GM12873 (cell line): ENCODE measurements around the gene TMEM37.

Experiments used
- TF ChIP-seq, protein P1 (sequence below): IDR thresholded peaks from 2 replicates; pipeline ENCODE4 v1.5.1; 2012; ENCODE audit warnings: low read depth, mild to moderate bottlenecking, moderate library complexity, low read length, control low read depth; ENCODE audit not compliant: insufficient read depth; ENCODE audit errors: missing control alignments

The TMEM37 gene

DNA sequence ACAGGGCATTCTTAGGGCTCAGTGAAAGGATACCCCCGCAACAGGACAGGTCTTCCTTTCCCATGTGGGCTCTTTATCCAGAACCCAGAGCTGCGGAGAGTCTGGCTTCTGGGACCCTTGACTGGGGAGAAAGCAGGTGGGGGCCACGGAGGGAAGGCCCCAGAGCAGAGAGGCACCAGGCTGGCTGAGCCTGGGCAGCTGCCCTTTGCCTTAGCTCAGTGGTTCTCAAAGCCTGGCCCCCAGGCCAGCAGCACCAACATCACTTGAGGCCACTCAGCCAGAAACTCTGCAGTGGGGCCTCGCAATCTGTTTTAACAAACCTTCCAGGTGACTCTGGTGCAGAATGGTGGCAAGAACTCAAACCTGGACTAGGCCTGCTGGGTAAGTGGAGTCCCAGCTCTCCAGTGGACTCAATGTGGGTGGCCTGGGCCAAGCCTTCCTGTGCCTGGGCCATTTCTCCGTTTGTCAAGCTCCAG is 1.6 kb upstream of the TMEM37 start:
- TF ChIP-seq, protein P1, sequence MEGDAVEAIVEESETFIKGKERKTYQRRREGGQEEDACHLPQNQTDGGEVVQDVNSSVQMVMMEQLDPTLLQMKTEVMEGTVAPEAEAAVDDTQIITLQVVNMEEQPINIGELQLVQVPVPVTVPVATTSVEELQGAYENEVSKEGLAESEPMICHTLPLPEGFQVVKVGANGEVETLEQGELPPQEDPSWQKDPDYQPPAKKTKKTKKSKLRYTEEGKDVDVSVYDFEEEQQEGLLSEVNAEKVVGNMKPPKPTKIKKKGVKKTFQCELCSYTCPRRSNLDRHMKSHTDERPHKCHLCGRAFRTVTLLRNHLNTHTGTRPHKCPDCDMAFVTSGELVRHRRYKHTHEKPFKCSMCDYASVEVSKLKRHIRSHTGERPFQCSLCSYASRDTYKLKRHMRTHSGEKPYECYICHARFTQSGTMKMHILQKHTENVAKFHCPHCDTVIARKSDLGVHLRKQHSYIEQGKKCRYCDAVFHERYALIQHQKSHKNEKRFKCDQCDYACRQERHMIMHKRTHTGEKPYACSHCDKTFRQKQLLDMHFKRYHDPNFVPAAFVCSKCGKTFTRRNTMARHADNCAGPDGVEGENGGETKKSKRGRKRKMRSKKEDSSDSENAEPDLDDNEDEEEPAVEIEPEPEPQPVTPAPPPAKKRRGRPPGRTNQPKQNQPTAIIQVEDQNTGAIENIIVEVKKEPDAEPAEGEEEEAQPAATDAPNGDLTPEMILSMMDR: no peak

DNA sequence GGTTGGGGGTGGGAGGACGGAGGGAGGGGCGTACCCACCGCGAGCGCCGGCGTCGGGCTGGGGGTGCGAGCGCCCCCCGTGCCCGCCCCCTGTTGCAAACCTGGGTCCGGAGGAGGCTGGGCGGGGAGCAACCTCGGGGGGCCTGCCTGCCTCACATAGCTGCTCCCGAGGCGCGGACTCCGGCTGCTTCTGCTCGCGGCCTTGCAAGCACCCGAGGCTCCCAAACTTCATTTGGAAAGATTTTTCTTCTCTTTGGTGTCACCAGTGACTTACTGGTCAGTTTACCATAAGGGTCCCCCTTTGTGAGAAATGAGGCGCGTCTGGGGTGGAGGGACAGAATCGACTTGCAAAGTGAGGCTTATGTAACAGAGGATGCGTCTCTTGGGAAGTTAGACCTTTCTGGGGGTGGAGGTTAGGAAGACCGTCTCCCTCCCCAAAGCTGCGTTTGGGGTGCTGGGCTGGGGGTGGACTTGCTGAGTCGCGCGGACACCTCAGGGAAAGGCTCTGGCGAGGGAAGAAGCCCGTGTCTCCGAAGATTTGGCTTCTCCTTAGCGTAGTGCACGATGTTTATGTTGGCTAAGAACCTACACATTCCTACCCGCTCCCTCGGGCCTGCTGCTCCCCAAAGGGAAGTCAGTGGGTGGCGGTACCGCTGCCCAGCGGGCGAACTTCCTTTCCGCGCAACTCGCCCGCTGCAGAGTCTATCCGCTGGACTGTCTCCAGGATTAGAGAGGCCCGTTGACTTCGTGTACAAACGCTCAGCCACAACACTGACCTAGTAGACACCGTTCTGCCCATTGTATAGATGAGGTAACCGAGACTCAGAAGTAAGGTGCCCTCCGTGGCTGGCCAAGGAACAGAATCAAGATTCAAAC is 559 bp downstream of the TMEM37 start:
- TF ChIP-seq, protein P1: no peak

DNA sequence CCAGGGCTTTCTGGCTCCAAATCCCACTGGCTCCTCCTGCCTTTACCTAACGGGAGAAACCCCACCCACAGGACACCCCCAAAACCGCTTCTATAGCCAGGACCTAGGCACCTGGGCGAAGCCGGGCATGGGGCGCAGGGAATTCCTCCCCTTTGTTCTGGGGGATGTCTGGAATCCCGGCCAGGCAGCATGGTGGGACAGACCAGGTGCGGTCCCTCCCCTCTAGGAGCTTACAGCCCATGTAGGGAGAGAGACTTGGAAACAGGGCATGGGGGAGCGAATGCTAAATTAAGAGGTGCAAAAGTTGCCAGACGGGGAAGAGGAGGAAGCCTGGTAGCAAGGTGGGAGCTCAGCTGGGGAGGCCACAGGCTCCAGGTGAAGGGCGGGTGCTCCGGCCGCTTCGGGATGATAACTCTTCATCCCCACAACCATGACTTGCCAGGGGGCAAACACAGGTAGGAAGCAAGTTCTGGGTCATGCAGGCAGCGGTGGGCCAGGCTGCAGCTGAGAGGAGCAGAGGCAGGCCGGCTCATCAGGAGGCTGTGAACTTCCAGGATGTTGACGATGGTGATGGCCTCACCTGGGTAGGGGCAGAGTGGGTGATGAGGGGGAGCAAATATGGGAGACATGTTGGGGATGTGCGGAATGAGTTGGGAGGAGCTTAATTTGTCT is 1.3 kb downstream of the TMEM37 start:
- TF ChIP-seq, protein P1: no peak

DNA sequence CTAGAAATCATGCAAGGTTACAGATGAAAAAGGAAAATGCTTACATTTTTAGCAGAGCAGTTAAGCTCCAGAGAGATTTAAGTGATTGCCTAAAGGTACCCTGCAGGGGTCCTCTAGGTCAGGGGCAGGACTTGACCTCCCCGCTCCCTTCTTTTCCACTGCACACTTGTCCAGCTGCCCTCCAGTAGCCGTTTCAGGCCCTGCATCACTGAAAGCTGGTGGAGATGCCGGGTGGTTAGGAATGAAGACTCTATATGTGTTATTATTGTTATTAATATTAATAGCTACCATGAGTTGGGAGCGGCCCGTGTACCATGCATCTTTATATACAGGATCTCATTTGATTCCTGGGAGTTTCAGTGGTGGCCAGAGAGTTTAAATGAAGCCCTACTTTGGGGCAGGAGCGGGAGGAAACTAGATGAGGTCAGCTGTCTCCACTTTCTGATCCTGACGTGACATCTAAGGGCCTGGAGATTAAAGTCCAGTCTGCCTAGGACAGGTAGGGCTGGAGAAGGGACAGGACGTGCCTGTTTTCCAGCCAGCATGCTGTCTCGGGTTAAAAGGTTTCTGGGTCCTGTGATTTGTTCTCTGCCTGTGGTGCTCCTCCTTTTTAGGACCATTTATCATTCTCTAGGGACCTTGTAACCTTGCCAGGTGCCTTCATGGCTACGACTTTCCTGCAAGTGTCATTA is 2.1 kb downstream of the TMEM37 start:
- TF ChIP-seq, protein P1: no peak

DNA sequence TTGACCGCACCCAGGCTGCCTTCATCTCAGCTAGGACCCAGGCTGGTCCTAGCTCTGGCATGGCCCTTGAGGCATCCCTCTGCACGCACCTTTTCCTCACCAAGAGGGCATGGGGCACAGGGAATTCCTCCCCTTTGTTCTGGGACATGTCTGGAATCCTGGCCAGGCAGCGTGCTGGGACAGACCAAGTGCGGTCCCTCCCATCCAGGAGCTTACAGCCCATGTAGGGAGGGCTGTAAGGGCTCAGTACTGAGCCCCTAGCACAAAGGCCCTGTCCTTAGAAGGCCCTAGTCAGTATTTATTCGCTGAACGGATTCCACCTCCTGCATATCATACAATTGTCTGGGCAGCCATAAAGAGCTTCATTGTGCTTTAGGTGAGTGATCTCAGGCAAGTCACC is 3.0 kb downstream of the TMEM37 start:
- TF ChIP-seq, protein P1: no peak

DNA sequence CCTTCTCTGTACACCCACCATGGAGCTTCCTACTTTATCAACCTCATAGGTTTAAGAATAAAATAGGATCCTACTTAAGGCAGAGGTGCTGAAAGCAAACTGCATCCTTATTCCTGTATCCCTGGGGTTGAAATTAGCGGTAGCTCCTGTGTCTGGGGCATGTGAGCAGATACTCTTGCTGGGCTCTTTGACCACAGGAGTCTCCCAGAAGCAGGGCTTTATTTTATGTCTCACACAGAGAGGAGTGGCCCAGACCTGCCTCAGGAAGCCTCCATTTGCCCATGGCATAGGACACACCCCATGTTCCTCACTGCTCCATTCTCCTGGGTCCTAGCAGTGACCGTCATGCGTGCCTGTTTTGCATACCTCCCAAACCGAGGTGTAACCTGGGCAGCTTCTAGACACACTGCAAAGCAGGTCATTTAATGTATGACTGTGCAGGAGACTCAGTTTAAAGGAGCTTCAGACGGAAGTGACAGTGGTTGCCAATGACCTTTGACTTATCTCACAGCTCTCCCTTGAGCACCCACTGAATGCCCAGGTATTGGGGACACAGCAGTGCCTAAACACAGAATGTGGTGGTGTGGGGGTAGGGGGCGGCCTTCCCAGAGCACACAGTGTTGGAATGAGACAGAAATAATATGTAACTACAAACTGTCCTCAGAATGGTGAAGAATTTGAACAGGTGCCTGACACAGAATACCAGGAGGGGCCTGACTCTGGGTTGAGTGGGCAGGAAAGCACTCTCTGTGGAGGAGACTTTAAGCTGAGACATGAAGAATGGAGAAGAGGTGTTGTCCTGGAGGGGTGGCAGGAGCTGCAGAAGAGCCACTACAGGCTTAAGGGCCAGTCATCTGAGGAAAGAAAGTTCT is 3.7 kb downstream of the TMEM37 start:
- TF ChIP-seq, protein P1: no peak
